ENCODE data around the gene CCSER2. TPM values are rescaled to one million over a fixed set of nuclear protein-coding genes. Genes with fewer than 3 reads are reported as not detected.
A peak's percentile ranks its signal among the peaks of the same experiment; 100 is the strongest.

Gene CCSER2
- polyA plus RNA-seq, 1 donor (not counting 4 experiments of a cell fraction or from before 2014, with no cell fraction given), result 26.7 TPM

GRCh38 chr10:84308021-84308420 lies 20.4 kb upstream of the CCSER2 start:
- Histone ChIP-seq H3K27ac (ENCODE audit: control insufficient read depth, insufficient read depth, low read length) (no peak overlapping the region), H3K27me3 (ENCODE audit: control insufficient read depth, extremely low read depth, insufficient read depth, low read length) (no peaks in the 10 kb centered on the region)

GRCh38 chr10:84308481-84309304 lies 19.7 kb upstream of the CCSER2 start:
- H3K27ac ChIP-seq (ENCODE audit: control insufficient read depth, insufficient read depth, low read length), result no peak overlapping the region
- H2AFZ ChIP-seq (ENCODE audit: control insufficient read depth, low read length), result peak overlapping the region; percentile 13

More at GRCh38 chr10:84308021-84308420, 20.4 kb upstream of the CCSER2 start:
- Histone ChIP-seq H3K4me1 (ENCODE audit: control insufficient read depth, extremely low read depth, insufficient read depth, low read length) (no peaks in the 10 kb centered on the region), H3K9ac (ENCODE audit: control insufficient read depth, extremely low read depth, insufficient read depth, low read length) (no peak overlapping the region), H3K4me3 (ENCODE audit: control insufficient read depth in 2 of 3, extremely low read depth in 1 of 3, insufficient read depth in 2 of 3, low read depth in 1 of 3, low read length in 3 of 3) (no peak overlapping the region), H4K20me1 (ENCODE audit: control insufficient read depth, extremely low read depth, insufficient read depth, low read length) (no peaks in the 10 kb centered on the region), H3K9me3 (ENCODE audit: control insufficient read depth, low read depth, low read length) (no peaks in the 10 kb centered on the region), H2AFZ (ENCODE audit: control insufficient read depth, low read length) (no peak overlapping the region), H3K79me2 (ENCODE audit: control insufficient read depth, insufficient read depth, low read length) (no peaks in the 10 kb centered on the region), H3K9me1 (ENCODE audit: control insufficient read depth, extremely low read depth, insufficient read depth, low read length) (no peaks in the 10 kb centered on the region), H3K36me3 (ENCODE audit: control insufficient read depth in 2 of 2, extremely low read depth in 1 of 2, insufficient read depth in 2 of 2, low read length in 2 of 2) (no peaks in the 10 kb centered on the region), H3K4me2 (ENCODE audit: control insufficient read depth, extremely low read depth, insufficient read depth, low read depth, low read length) (no peak overlapping the region)
- no peak for TF ChIP-seq EZH2 (IDR thresholded peaks at IDR 0.05; ENCODE audit: low read length)
- no peak for TF ChIP-seq CTCF (optimal IDR thresholded peaks at IDR 0.05 in 1 of 3, IDR thresholded peaks at IDR 0.05 in 1 of 3, conservative IDR thresholded peaks at IDR 0.05 in 1 of 3; ENCODE audit: extremely low read depth in 1 of 3, insufficient read depth in 2 of 3, low read length in 3 of 3)
- FAIRE-seq (no peak), DNase-seq (ENCODE audit: low read depth, low spot score) (no peak)
- dilution Hi-C loops (cut with MboI; ENCODE audit: extremely low pct_ligation_motif_present, low sequenced_read_pairs), result no loop called here

More at GRCh38 chr10:84308481-84309304, 19.7 kb upstream of the CCSER2 start:
- DNase-seq (ENCODE audit: low read depth, low spot score), result no peak
- Histone ChIP-seq H3K4me3 (ENCODE audit: control insufficient read depth in 2 of 3, extremely low read depth in 1 of 3, insufficient read depth in 2 of 3, low read depth in 1 of 3, low read length in 3 of 3) (no peak overlapping the region), H3K79me2 (ENCODE audit: control insufficient read depth, insufficient read depth, low read length) (no peaks in the 10 kb centered on the region), H3K27me3 (ENCODE audit: control insufficient read depth, extremely low read depth, insufficient read depth, low read length) (no peaks in the 10 kb centered on the region), H3K9me3 (ENCODE audit: control insufficient read depth, low read depth, low read length) (no peaks in the 10 kb centered on the region), H3K36me3 (ENCODE audit: control insufficient read depth in 2 of 2, extremely low read depth in 1 of 2, insufficient read depth in 2 of 2, low read length in 2 of 2) (no peaks in the 10 kb centered on the region), H3K4me2 (ENCODE audit: control insufficient read depth, extremely low read depth, insufficient read depth, low read depth, low read length) (peak overlapping the region; percentile 4), H3K9ac (ENCODE audit: control insufficient read depth, extremely low read depth, insufficient read depth, low read length) (no peak overlapping the region), H3K9me1 (ENCODE audit: control insufficient read depth, extremely low read depth, insufficient read depth, low read length) (no peaks in the 10 kb centered on the region), H3K4me1 (ENCODE audit: control insufficient read depth, extremely low read depth, insufficient read depth, low read length) (peaks cover under 1% of the 10 kb centered on the region), H4K20me1 (ENCODE audit: control insufficient read depth, extremely low read depth, insufficient read depth, low read length) (no peaks in the 10 kb centered on the region)
- dilution Hi-C loops (cut with MboI; ENCODE audit: extremely low pct_ligation_motif_present, low sequenced_read_pairs), result no loop called here
- FAIRE-seq, result no peak
- TF ChIP-seq CTCF (optimal IDR thresholded peaks at IDR 0.05 in 1 of 3, IDR thresholded peaks at IDR 0.05 in 1 of 3, conservative IDR thresholded peaks at IDR 0.05 in 1 of 3; ENCODE audit: extremely low read depth in 1 of 3, insufficient read depth in 2 of 3, low read length in 3 of 3) (no peak), EZH2 (IDR thresholded peaks at IDR 0.05; ENCODE audit: low read length) (no peak)
